Measurements from ENCODE around the gene TXNRD1. TPM values are rescaled to one million over a fixed set of nuclear protein-coding genes. Genes with fewer than 3 reads are reported as not detected.

TXNRD1 gene
- total RNA-seq, 1 donor from 2014 or later, result 74.7 TPM

DNA sequence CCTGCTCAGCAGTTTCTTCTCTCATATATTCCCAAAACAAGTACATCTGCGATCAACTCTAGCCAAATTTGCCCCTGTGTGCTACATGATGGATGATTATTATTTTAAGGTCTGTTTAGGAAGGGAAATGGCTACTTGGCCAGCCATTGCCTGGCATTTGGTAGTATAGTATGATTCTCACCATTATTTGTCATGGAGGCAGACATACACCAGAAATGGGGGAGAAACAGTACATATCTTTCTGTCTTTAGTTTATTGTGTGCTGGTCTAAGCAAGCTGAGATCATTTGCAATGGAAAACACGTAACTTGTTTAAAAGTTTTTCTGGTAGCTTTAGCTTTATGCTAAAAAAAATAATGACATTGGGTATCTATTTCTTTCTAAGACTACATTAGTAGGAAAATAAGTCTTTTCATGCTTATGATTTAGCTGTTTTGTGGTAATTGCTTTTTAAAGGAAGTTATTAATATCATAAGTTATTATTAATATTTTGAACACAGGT lies 133.5 kb downstream of the TXNRD1 start:
- TF ChIP-seq, protein P1, sequence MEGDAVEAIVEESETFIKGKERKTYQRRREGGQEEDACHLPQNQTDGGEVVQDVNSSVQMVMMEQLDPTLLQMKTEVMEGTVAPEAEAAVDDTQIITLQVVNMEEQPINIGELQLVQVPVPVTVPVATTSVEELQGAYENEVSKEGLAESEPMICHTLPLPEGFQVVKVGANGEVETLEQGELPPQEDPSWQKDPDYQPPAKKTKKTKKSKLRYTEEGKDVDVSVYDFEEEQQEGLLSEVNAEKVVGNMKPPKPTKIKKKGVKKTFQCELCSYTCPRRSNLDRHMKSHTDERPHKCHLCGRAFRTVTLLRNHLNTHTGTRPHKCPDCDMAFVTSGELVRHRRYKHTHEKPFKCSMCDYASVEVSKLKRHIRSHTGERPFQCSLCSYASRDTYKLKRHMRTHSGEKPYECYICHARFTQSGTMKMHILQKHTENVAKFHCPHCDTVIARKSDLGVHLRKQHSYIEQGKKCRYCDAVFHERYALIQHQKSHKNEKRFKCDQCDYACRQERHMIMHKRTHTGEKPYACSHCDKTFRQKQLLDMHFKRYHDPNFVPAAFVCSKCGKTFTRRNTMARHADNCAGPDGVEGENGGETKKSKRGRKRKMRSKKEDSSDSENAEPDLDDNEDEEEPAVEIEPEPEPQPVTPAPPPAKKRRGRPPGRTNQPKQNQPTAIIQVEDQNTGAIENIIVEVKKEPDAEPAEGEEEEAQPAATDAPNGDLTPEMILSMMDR (IDR thresholded peaks at IDR 0.05; ENCODE audit: unreplicated experiment), result no peak
- peaks cover 19% of the 10 kb centered on the region for H3K36me3 Mint-ChIP-seq
- H3K9me3 Mint-ChIP-seq, result no peaks in the 10 kb centered on the region
- H3K27ac Mint-ChIP-seq, result no peak overlapping the region
- H3K4me1 Mint-ChIP-seq, result no peaks in the 10 kb centered on the region
- DNase-seq (ENCODE audit: low spot score in 2 of 2, unreplicated experiment in 2 of 2), result no peak
- H3K4me3 Mint-ChIP-seq, result no peak overlapping the region
- no peaks in the 10 kb centered on the region for H3K27me3 Mint-ChIP-seq (ENCODE audit: low read depth)

DNA sequence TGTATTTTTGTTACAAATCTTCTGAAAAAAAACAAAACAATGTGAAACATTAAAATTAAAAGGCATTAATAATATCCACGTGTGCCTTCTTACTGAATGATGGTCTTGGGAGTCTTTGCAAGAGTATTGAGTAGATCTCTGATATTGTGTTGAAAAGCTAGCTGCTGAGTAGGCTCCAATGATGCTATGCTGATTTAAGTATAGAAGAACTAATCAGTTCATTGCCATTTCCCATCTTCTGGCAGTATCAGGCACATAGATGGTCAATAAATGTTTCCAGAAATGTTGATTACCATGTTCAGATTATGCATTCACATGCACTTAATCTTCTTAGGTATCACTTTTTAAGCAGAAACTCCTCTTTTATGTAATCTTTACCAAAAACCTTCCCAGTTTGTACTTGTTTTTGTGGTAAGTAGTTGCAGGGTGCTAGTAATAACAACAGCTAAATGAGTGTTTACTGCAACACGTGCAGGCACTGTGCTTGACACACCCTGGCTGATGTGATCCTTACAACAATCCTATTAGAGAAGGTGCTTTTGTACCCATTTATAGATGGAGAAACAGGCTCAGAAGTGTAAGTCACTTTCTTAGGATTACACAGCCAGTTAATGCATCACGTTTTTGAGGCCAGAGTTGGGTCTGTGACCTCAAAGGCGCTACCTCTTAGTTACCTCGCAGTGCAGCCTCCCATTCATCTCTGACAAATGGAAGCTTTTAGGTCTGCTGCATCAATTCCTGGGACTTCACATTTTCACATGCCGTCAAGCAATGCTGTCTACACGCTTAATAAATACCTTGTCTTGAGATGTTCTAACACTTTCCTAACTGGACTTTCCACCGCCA lies 134.9 kb downstream of the TXNRD1 start:
- Mint-ChIP-seq H3K9me3 (no peaks in the 10 kb centered on the region), H3K4me3 (no peak overlapping the region), H3K4me1 (no peaks in the 10 kb centered on the region), H3K27ac (no peak overlapping the region), H3K27me3 (ENCODE audit: low read depth) (no peaks in the 10 kb centered on the region), H3K36me3 (peaks cover 24% of the 10 kb centered on the region)
- DNase-seq (ENCODE audit: low spot score in 2 of 2, unreplicated experiment in 2 of 2), result no peak
- TF ChIP-seq, protein P1 (IDR thresholded peaks at IDR 0.05; ENCODE audit: unreplicated experiment), result no peak

GRCh38 chr12:104351057-104351983 lies 135.7 kb downstream of the TXNRD1 start:
- no peak overlapping the region for H3K27ac Mint-ChIP-seq
- no peak overlapping the region for H3K4me3 Mint-ChIP-seq
- no peak for DNase-seq (ENCODE audit: low spot score in 2 of 2, unreplicated experiment in 2 of 2)
- H3K36me3 Mint-ChIP-seq, result peaks cover 24% of the 10 kb centered on the region
- no peaks in the 10 kb centered on the region for H3K9me3 Mint-ChIP-seq
- TF ChIP-seq, protein P1 (IDR thresholded peaks at IDR 0.05; ENCODE audit: unreplicated experiment), result no peak
- H3K4me1 Mint-ChIP-seq, result no peaks in the 10 kb centered on the region
- no peaks in the 10 kb centered on the region for H3K27me3 Mint-ChIP-seq (ENCODE audit: low read depth)

- Mint-ChIP-seq H3K9me3 (no peaks in the 10 kb centered on the region), H3K27ac (no peak overlapping the region), H3K27me3 (ENCODE audit: low read depth) (no peaks in the 10 kb centered on the region), H3K36me3 (peaks cover 24% of the 10 kb centered on the region), H3K4me3 (no peak overlapping the region), H3K4me1 (no peaks in the 10 kb centered on the region)
- TF ChIP-seq, protein P1 (IDR thresholded peaks at IDR 0.05; ENCODE audit: unreplicated experiment), result no peak
- no peak for DNase-seq (ENCODE audit: low spot score in 2 of 2, unreplicated experiment in 2 of 2)
These were observed 136.6 kb downstream of the TXNRD1 start for GRCh38 chr12:104352106-104352713.
